Gastroesophageal sphincter (tissue), 4 donors: ENCODE measurements around the gene RGP1. TPM values are rescaled to one million over a fixed set of nuclear protein-coding genes. Genes with fewer than 3 reads are reported as not detected.

Experiments used
- ATAC-seq: fragments of 150-250 bp; one replicate; pipeline ENCODE4 v1.9.1; 2016; ENCODE audit warnings: mild to moderate bottlenecking, moderate library complexity
- H3K27ac ChIP-seq, 4 donors: fragments of 200-600 bp; sonication (generic) in 3 of 4; 1 replicate in 3 of 4; 2 replicates in 1 of 4; pipeline ENCODE4 v1.5.1; 2016 to 2019
- H3K27me3 ChIP-seq: fragments of 200-600 bp; sonication (generic); one replicate; pipeline ENCODE4 v1.5.1; 2019
- H3K36me3 ChIP-seq, 2 donors: fragments of 200-600 bp; sonication (generic); one replicate each; pipeline ENCODE4 v1.5.1; 2019; ENCODE audit warnings: control low read depth in 1 of 2
- H3K4me1 ChIP-seq, 3 donors: fragments of 200-600 bp; sonication (generic); 1 replicate in 2 of 3; 2 replicates in 1 of 3; pipeline ENCODE4 v1.5.1; 2016 to 2019; ENCODE audit warnings: control low read depth in 2 of 3
- H3K4me3 ChIP-seq, 2 donors: fragments of 200-600 bp; sonication (generic); one replicate each; pipeline ENCODE4 v1.5.1; 2019; ENCODE audit warnings: mild to moderate bottlenecking in 1 of 2, moderate library complexity in 1 of 2
- H3K9me3 ChIP-seq, 3 donors: fragments of 200-600 bp; sonication (generic); one replicate each; pipeline ENCODE4 v1.5.1; 2017 to 2019; ENCODE audit warnings: control low read depth in 2 of 3
- EP300 ChIP-seq: sonication (generic); formaldehyde crosslinking; IDR thresholded peaks from one replicate; pipeline ENCODE4 v1.6.1; 2017; ENCODE audit warnings: antibody characterized with exemption, mild to moderate bottlenecking
- POLR2A ChIP-seq, 2 donors: fragments of 450-650 bp; IDR thresholded peaks; one replicate each; pipeline ENCODE4 v1.6.1; 2017; ENCODE audit warnings: antibody characterized with exemption in 2 of 2, mild to moderate bottlenecking in 2 of 2, moderate library complexity in 1 of 2
- POLR2AphosphoS5 ChIP-seq: sonication (generic); formaldehyde crosslinking; IDR thresholded peaks from one replicate; pipeline ENCODE4 v1.6.1; 2017; ENCODE audit warnings: antibody characterized with exemption
- WGBS, 2 donors: methylation state at CpG; one replicate each; pipeline ENCODE4 v1.1.5; 2018; ENCODE audit warnings: low coverage in 1 of 2; 5-methylcytosine and 5-hydroxymethylcytosine counted together
- total RNA-seq, 4 donors: library from RNA; depleted of rRNA; stranded (reverse); fragments of >200 nt; gene quantifications; one replicate each; pipeline ENCODE4 v1.1.0, GENCODE V29; 2016
- TF ChIP-seq, protein P1 (sequence below), 4 experiments: fragments of 200-600 bp in 2 of 4; fragments of 450-650 bp in 2 of 4; sonication (generic) in 1 of 4; IDR thresholded peaks; one replicate each; pipeline ENCODE4 v1.5.1; 2017 to 2019; ENCODE audit warnings: antibody characterized with exemption in 4 of 4, mild to moderate bottlenecking in 2 of 4, moderate library complexity in 2 of 4

RGP1 gene
- total RNA-seq, 4 donors from 2014 or later = 19.7 to 34.4 (median 23.4) TPM

DNA sequence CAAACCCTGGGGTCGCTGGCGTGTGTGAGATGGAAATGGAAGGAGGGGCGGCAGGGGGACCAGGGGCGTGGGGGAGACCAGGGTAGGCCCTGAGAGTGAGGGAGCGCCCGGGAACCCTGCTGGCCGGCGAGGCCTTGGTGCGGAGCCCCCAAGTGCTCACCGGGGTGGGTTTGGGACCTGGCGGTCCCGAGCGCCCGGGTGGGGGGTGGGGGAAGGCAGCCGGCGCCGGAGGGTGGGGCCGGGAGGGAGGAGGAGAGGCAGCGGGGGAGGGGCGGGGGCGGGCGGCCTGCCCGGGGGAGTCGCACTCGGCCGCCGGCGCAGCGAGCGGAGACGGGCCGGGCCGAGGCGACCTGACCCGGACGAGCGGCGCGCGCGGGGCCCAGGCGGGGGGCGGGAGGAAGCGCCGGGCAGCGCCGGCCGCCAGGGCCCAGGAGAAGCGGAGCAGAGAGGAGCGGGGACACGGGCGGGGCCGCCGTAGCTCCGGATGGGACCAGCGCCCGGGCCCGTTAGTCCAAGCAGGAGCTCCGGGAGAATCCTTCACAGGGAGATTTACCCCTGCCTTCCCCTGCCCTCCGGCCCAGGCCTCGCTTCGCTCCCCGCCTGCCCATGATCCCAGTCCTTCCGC lies 42.3 kb downstream of the RGP1 start, which contains the start of gene NPR2:
TSS of gene NPR2 (plus strand) at position 295 of the 625 bp plus-strand sequence. CDS start 818 bp downstream, outside the sequence.
- 0 to 9% methylated on average over 1 to 9 of the region's 64 CpGs for WGBS, 2 donors
- ATAC-seq = peak; percentile 81
- Histone ChIP-seq H3K27me3 (no peaks in the 10 kb centered on the region), H3K9me3 (no peaks in the 10 kb centered on the region), H3K4me3 (peak within 1 kb of the TSS; percentile 58 to 69), H3K4me1 (peaks cover 5 to 54% (median 34%) of the 10 kb centered on the region in 3 donors), H3K27ac (peak within 1 kb of the TSS; percentile 81 to 91 (median 89)), H3K36me3 (no peaks in the 10 kb centered on the region)
- no peak for TF ChIP-seq POLR2AphosphoS5
- TF ChIP-seq POLR2A (IDR thresholded peaks at IDR 0.05) = peak; percentile 32 to 43
- no peak for TF ChIP-seq EP300
- TF ChIP-seq, protein P1, sequence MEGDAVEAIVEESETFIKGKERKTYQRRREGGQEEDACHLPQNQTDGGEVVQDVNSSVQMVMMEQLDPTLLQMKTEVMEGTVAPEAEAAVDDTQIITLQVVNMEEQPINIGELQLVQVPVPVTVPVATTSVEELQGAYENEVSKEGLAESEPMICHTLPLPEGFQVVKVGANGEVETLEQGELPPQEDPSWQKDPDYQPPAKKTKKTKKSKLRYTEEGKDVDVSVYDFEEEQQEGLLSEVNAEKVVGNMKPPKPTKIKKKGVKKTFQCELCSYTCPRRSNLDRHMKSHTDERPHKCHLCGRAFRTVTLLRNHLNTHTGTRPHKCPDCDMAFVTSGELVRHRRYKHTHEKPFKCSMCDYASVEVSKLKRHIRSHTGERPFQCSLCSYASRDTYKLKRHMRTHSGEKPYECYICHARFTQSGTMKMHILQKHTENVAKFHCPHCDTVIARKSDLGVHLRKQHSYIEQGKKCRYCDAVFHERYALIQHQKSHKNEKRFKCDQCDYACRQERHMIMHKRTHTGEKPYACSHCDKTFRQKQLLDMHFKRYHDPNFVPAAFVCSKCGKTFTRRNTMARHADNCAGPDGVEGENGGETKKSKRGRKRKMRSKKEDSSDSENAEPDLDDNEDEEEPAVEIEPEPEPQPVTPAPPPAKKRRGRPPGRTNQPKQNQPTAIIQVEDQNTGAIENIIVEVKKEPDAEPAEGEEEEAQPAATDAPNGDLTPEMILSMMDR (IDR thresholded peaks at IDR 0.05) = peak in 2 of 4 experiments; percentile 26 to 32

DNA sequence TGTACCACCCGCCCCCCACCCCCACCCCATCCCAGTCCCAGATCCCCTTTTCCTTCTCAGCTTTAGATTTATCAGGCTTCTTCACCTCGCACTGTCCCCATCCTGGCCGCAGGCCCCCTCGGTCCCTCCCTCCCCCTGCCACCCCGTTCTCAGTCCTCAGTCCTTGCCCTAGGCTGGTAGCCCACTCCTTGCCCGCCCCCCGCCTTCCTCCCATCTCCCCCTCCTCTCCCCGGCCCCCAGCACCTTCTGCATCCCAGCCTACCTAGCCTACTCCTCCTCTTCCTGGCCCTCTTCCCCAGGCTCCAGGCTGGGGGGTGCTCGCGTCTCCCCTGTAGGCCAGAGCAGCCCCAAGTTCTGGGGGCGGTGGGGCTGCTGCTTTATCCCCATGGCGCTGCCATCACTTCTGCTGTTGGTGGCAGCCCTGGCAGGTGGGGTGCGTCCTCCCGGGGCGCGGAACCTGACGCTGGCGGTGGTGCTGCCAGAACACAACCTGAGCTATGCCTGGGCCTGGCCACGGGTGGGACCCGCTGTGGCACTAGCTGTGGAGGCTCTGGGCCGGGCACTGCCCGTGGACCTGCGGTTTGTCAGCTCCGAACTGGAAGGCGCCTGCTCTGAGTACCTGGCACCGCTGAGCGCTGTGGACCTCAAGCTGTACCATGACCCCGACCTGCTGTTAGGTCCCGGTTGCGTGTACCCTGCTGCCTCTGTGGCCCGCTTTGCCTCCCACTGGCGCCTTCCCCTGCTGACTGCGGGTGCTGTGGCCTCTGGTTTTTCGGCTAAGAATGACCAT lies 43.1 kb downstream of the RGP1 start:
- Histone ChIP-seq H3K4me1 (peaks cover 5 to 60% (median 34%) of the 10 kb centered on the region in 3 donors), H3K36me3 (no peaks in the 10 kb centered on the region), H3K27me3 (no peaks in the 10 kb centered on the region), H3K27ac (peak overlapping the region; percentile 64 to 91 (median 89)), H3K9me3 (no peaks in the 10 kb centered on the region), H3K4me3 (peak overlapping the region; percentile 58 to 69)
- WGBS, 2 donors = 29% methylated on average over 7 of the region's 34 CpGs; no CpG with 5 or more reads in 1 of the 2 donors
- no peak for ATAC-seq
- no peak for TF ChIP-seq EP300
- TF ChIP-seq, protein P1 (IDR thresholded peaks at IDR 0.05) = no peak
- TF ChIP-seq POLR2A (IDR thresholded peaks at IDR 0.05) = no peak
- no peak for TF ChIP-seq POLR2AphosphoS5

DNA sequence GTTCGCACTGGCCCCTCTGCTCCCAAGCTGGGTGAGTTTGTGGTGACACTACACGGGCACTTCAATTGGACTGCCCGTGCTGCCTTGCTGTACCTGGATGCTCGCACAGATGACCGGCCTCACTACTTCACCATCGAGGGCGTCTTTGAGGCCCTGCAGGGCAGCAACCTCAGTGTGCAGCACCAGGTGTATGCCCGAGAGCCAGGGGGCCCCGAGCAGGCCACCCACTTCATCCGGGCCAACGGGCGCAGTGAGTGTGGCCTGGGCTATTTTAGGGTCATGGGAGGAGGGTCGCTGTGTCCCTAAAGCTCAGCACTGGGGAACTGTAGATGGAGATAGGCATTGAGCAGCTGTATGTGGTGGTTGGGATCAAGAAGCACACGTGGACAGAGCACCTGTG lies 43.7 kb downstream of the RGP1 start:
- Histone ChIP-seq H3K27ac (peak overlapping the region in 2 of 4 donors; percentile 87 to 91), H3K4me1 (peaks cover 5 to 65% (median 34%) of the 10 kb centered on the region in 3 donors), H3K4me3 (peak overlapping the region in 1 of 2 donors; percentile 69), H3K9me3 (no peaks in the 10 kb centered on the region), H3K36me3 (no peaks in the 10 kb centered on the region), H3K27me3 (no peaks in the 10 kb centered on the region)
- TF ChIP-seq POLR2A (IDR thresholded peaks at IDR 0.05) = no peak
- no peak for TF ChIP-seq EP300
- TF ChIP-seq, protein P1 (IDR thresholded peaks at IDR 0.05) = no peak
- TF ChIP-seq POLR2AphosphoS5 = no peak
- WGBS, 2 donors = 56 to 60% methylated on average over 1 of the region's 14 CpGs
- ATAC-seq = no peak

DNA sequence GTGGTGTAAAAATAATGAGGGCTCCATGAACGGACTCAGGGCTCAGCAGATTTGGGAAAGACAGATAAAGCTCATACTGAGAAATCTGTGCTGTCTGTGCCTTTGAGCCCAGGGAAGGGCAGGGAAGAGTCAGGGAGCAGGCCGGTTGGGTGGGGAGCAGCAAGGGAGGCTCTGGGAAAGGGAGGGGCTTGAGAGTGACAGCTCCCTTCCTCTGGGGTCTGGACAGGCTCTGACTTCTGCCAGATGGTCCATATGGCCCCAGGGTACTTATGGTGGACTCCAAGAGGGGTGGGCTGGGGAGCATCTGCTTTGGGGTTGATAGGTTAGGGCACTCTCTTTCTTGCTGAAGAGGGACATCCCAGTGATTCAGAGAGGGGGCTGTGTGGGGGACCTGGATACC lies 44.4 kb downstream of the RGP1 start:
- Histone ChIP-seq H3K27me3 (no peaks in the 10 kb centered on the region), H3K9me3 (no peaks in the 10 kb centered on the region), H3K4me3 (peak overlapping the region in 1 of 2 donors; percentile 69), H3K4me1 (peaks cover 5 to 65% (median 34%) of the 10 kb centered on the region in 3 donors), H3K36me3 (no peaks in the 10 kb centered on the region), H3K27ac (peak overlapping the region in 3 of 4 donors; percentile 54 to 91 (median 87))
- WGBS, 2 donors = 64% methylated on average over 1 of the region's 2 CpGs; no CpG with 5 or more reads in 1 of the 2 donors
- TF ChIP-seq POLR2AphosphoS5 (no peak), EP300 (no peak), POLR2A (IDR thresholded peaks at IDR 0.05) (no peak)
- TF ChIP-seq, protein P1 (IDR thresholded peaks at IDR 0.05) = no peak
- no peak for ATAC-seq
